ENCODE data around the gene SH3PXD2A.
"Not testable (repeated sequence)": the region's sequence is repeated elsewhere in the genome, so short reads cannot be mapped to it uniquely, and the experiment has no call there.

The SH3PXD2A gene

DNA sequence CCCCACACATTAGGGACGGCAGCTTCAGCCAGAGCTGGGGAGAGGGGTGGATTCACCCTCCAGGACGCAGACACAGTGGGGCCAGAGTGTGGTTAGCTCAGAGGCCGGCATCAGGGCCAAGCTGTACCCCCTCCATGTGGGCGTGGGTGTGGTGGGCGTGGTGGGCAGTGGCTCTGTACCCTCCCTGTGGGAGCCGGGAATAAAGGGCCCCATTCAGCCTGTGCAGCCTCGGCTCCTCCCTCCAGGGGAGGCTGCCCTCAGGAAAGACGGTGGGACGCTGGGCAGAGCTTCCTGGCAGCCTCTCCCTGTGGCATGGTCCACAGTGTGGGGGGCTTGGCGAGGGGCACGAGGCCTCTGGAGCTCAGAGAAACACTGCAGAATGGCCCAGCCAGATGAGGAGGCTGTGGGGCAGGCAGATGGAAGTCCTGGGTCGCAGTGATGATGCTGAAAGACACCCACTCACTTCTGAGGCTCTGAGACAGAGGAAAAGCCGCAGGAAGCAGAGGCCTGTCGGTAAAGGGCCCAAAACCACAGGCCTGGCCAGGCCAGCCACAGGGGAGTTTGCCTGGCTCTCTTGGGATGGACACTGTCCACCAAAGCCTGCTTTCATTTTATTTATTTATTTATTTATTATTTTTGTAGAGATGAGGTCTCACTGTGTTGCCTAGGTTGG, 108.0 kb downstream of the SH3PXD2A start:
- no peak for DNase-seq (ENCODE audit: low read depth in 2 of 2)

GRCh38 chr10:103746598-103746997, 108.8 kb downstream of the SH3PXD2A start:
- no peak for DNase-seq (ENCODE audit: low read depth in 2 of 2)

DNA sequence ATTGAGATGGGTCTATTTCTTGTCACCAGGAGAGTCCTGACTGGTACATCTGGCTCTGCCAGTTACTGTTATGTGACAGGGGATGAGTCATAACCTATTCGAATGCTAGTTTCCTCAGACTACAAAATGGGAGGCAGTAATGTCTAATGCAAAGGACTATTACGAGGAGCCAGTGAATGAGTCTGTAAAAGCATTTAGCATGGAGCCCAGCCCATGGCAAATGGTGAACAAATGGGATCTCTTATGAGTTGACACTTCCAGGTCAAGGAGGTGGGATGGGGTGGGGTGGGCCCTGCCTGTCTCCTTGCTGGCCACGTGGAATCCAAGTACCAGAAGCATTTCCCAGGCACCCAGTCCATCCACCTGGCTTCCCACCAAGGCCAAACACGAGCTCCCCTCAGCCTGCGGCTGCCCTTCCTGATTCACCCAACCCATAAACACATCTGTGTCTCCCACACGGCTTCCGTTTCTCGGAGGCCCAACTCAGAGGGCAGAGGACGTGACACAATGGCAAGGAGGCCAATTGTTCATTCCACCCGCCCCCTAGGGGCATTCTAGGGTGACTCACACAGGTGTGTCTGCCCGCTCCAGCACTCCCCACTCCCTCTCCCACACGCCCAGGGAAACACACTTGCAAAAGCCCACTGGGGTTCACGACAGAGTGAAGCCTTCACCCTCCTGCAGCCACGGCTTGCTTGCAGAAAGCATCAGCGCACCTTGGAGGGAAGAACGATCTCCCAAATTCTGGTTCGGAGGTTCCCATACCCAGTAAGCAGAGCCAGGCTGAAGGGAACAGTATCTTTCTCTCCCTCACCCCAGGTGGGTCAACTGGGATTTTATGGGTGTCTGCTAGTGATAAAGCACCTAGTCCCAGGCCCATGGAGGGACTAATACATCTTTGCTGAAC, 109.8 kb downstream of the SH3PXD2A start:
- DNase-seq (ENCODE audit: low read depth in 2 of 2), result no peak

- DNase-seq (ENCODE audit: low read depth in 2 of 2), result no peak
Measured at GRCh38 chr10:103742824-103743223, 112.6 kb downstream of the SH3PXD2A start.

DNA sequence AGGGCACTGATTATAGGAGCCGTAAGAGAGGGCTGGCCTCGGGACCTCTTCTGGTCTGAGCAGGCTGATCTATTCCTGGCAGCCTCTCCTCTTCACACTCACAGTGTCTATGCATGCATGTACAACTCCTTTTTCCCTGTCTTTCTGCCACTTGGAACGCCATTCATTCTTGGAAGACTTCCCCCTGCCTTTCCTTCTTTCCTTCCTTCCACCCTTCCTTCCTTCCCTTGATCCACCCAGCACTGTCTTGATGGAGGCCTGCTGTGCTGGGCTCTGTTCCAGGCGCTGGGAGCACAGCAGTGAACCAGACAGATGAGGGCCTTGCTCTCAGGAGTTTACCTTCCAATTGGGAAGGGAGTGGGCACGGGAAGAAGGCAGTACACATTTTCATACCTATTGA, 114.8 kb downstream of the SH3PXD2A start:
- no peak for DNase-seq (ENCODE audit: low read depth in 2 of 2)

- DNase-seq (ENCODE audit: low read depth in 2 of 2), result peak; percentile 93 to 94
Measured at GRCh38 chr10:103739039-103739764, 116.2 kb downstream of the SH3PXD2A start.

DNA sequence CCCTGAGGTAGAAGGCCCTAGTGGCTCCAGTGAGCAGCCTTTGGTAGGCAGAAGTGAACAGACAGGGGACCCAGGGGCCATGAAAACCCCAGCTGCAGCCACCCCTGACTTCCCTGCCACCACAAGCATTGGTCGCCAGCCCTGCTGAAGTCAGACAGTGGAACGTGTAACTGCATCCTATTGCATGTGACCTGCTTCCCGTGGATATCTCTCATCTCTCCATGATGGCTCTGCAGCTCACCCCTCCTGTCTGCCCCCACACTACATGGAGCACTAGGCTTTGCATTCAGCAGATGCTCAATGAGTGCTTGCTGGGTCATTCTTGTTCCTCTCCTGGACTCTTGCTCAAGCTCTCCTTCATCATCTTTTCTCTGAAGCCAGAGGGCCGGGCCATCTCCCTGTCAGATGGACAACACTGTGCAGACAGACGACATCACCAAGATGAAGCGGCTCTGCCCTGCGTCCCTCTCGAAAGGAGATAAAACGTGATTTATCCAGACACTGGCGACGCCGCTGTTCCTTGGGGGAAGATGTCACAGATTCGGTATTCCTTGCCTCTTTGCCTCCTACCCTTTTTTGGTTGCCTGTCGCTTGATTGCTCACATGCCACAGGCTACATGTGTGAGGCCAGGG, 117.5 kb downstream of the SH3PXD2A start:
- DNase-seq (ENCODE audit: low read depth in 2 of 2), result no peak

GRCh38 chr10:103736763-103737162, 118.6 kb downstream of the SH3PXD2A start:
- no peak for DNase-seq (ENCODE audit: low read depth in 2 of 2)

DNA sequence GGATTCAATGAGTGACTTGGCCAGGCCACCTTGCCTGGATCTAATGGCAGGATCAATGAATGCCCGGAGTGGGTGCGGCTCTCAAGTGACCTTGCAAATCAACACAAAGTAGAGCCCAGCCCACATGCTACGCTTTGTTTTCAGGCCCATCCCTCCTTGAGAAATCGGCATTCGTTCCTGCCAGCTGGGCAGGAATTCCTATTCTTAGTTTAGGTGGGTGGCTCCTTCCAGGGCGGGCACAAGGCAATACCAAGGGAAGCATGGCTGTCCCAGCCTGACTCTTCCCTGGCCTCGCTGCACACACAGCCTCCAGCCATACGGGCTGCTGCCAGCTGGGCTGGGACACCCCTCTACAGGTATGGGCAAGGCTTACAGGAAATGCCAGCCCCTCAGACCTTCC, 119.3 kb downstream of the SH3PXD2A start:
- no peak for DNase-seq (ENCODE audit: low read depth in 2 of 2)

- no peak for DNase-seq (ENCODE audit: low read depth in 2 of 2)
Measured at GRCh38 chr10:103734731-103735130, 120.6 kb downstream of the SH3PXD2A start.

- no peak for DNase-seq (ENCODE audit: low read depth in 2 of 2)
Measured at GRCh38 chr10:103733045-103733419, 122.3 kb downstream of the SH3PXD2A start.

DNA sequence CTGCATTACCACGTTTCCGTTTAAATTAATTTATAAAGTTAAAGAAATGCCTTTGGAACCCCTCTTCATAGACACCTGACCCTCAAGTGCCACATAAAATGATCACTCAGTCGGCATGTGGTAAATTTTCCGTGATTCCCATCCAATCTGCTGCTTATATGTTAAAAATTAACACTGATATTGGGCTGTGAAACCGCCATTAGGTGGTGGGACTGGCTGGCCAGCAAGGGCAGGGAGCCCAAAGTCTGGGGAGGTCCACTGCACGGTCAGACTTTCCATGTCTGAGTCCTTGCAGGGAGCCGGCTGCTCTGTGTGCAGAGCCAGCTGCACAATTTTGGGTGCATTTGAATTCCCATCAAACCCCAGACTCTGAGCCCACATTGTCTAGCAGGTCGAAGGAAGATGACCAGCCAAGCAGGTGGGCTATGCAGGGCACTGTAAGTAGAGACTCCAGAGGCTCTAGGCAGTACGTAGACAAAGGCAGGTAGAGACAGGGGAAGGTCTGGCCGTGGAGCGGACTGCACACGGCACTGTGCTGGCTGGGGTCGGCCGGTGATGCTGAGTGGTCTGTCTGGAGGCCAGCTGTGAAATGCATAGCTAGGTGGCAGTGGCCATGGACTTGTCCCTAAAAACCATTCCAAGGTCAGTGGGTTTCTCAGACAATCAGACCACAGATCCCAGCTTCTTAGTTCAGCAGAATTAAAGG, 122.9 kb downstream of the SH3PXD2A start:
- DNase-seq (ENCODE audit: low read depth in 2 of 2), result no peak

DNA sequence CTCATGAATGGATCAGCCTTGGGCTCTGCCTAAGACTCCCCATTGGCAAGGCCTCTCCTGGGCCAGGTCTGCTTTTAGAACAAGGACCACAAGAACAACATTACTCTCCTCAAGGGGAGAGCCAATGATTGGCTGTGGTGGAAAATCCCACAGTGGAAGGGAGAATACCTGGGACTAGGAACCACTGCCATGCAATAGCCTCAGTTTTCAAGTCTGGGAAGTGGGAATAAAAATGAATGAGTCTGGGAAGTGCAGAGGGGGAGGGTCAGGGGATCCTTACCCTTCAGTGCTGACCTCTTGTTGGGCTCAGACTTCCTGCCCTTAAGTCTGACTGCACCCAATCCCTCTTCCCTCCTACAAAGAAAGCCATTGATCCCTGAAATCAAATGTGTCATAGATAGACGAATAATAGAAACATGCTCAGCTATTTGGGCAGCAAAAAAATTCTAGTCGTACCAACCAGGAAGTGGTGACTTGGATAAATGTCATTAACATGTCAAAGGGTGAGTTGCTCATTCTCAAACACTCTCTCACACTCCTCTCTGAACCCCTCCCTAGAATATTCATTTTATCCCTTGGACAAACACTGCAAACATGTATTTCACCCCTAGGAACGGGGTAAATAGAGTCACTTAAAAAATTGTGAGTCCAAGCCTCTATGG, 123.6 kb downstream of the SH3PXD2A start:
- DNase-seq (ENCODE audit: low read depth in 2 of 2), result no peak

- not testable (repeated sequence) for DNase-seq (ENCODE audit: low read depth in 2 of 2)
Measured at GRCh38 chr10:103731026-103731425, 124.3 kb downstream of the SH3PXD2A start.

- no peak for DNase-seq (ENCODE audit: low read depth in 2 of 2)
Measured at GRCh38 chr10:103729851-103730250, 125.5 kb downstream of the SH3PXD2A start.

- DNase-seq (ENCODE audit: low read depth in 2 of 2), result no peak
Measured at GRCh38 chr10:103727991-103728689, 127.2 kb downstream of the SH3PXD2A start.

GRCh38 chr10:103727546-103727963, 127.8 kb downstream of the SH3PXD2A start:
- no peak for DNase-seq (ENCODE audit: low read depth in 2 of 2)

DNA sequence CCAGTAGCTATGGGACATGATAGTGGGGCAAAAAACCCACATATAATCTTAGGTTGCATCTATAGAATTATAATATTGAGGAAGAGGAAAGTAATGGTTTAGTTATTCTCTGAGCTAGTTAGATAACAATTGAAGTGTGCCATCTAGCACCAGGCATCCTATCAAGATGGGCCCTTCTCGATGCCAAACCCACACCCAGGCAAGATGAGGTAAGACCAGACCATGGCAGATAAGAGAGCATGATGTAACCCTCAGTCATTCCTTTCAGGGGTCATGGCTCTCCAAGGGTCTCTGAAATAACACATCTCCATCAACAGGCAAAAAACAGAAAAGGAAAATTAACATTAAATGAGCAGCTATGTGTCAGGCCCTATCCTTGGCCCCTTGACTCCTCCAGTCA, 128.7 kb downstream of the SH3PXD2A start:
- no peak for DNase-seq (ENCODE audit: low read depth in 2 of 2)

- no peak for DNase-seq (ENCODE audit: low read depth in 2 of 2)
Measured at GRCh38 chr10:103725242-103725641, 130.1 kb downstream of the SH3PXD2A start.

GRCh38 chr10:103724771-103725170, 130.6 kb downstream of the SH3PXD2A start:
- DNase-seq (ENCODE audit: low read depth in 2 of 2), result no peak

Measured in fibroblast of skin of left quadriceps (primary cell).